Testis (tissue), 2 donors: ENCODE measurements around the gene YPEL2.

Experiments used
- CTCF ChIP-seq, 3 experiments: fragments of 450-650 bp in 2 of 3; fragments of 200-600 bp in 1 of 3; sonication (generic) in 1 of 3; IDR thresholded peaks; one replicate each; pipeline ENCODE4 v1.5.1; 2016 to 2019; ENCODE audit warnings: antibody characterized with exemption in 3 of 3, mild to moderate bottlenecking in 2 of 3, moderate library complexity in 1 of 3
- POLR2A ChIP-seq: fragments of 450-650 bp; IDR thresholded peaks from one replicate; pipeline ENCODE4 v1.6.1; 2017; ENCODE audit warnings: antibody characterized with exemption, mild to moderate bottlenecking, moderate library complexity

GRCh38 chr17:59374612-59375011 lies 43.2 kb downstream of the YPEL2 start:
- TF ChIP-seq CTCF (IDR thresholded peaks at IDR 0.05) (no peak), POLR2A (no peak)
